Smooth muscle cell (in vitro differentiated cells): ENCODE results near the gene CDH3. TPM values are rescaled to one million over a fixed set of nuclear protein-coding genes. Genes with fewer than 3 reads are reported as not detected.

Source experiments
- DNase-seq: peaks from one replicate; lab custom pipeline; 2025; ENCODE audit not compliant: unreplicated experiment; lab: John Stamatoyannopoulos, UW
- H2AFZ ChIP-seq: fragments of 200-600 bp; sonication (generic); 2 replicates; pipeline ENCODE4 v1.6.0; 2016; ENCODE audit warnings: antibody characterized with exemption, low read depth, mild to moderate bottlenecking
- H3F3A ChIP-seq: fragments of 200-600 bp; sonication (generic); 2 replicates; pipeline ENCODE4 v1.6.0; 2017; ENCODE audit warnings: antibody characterized with exemption, low read depth
- H3K27ac ChIP-seq: fragments of 200-600 bp; sonication (generic); 2 replicates; pipeline ENCODE4 v1.5.1; 2016; ENCODE audit warnings: low read depth, mild to moderate bottlenecking
- H3K27me3 ChIP-seq: fragments of 200-600 bp; sonication (generic); 2 replicates; pipeline ENCODE4 v1.6.1; 2016; ENCODE audit warnings: low read depth, mild to moderate bottlenecking
- H3K36me3 ChIP-seq: fragments of 200-600 bp; sonication (generic); 2 replicates; pipeline ENCODE4 v1.5.1; 2016; ENCODE audit warnings: low read depth
- H3K4me1 ChIP-seq: fragments of 200-600 bp; sonication (generic); 2 replicates; pipeline ENCODE4 v1.5.1; 2016; ENCODE audit warnings: low read depth
- H3K4me2 ChIP-seq: fragments of 200-600 bp; sonication (generic); 2 replicates; pipeline ENCODE4 v1.6.0; 2016; ENCODE audit warnings: mild to moderate bottlenecking
- H3K4me3 ChIP-seq: fragments of 200-600 bp; sonication (generic); 2 replicates; pipeline ENCODE4 v1.5.1; 2016; ENCODE audit warnings: mild to moderate bottlenecking
- H3K79me2 ChIP-seq: fragments of 200-600 bp; sonication (generic); 2 replicates; pipeline ENCODE4 v1.6.0; 2016; ENCODE audit warnings: low read depth, mild to moderate bottlenecking
- H3K9ac ChIP-seq: fragments of 200-600 bp; sonication (generic); 2 replicates; pipeline ENCODE4 v1.6.0; 2016; ENCODE audit warnings: low read depth
- H3K9me3 ChIP-seq: fragments of 200-600 bp; sonication (generic); replicated peaks from 2 replicates; pipeline ENCODE4 v1.5.1; 2016; ENCODE audit warnings: low read depth
- H4K20me1 ChIP-seq: fragments of 200-600 bp; sonication (generic); 2 replicates; pipeline ENCODE4 v1.6.0; 2016; ENCODE audit warnings: low read depth
- CTCF ChIP-seq: fragments of 200-600 bp; sonication (generic); IDR thresholded peaks from 2 replicates; pipeline ENCODE4 v1.5.1; 2017; ENCODE audit warnings: borderline replicate concordance, mild to moderate bottlenecking, antibody characterized with exemption; ENCODE audit not compliant: insufficient read depth, poor library complexity, severe bottlenecking
- WGBS: methylation state at CpG from one replicate; pipeline ENCODE4 v1.1.7; 2016; ENCODE audit warnings: low lambda C conversion rate; 5-methylcytosine and 5-hydroxymethylcytosine counted together
- polyA plus RNA-seq: library from polyadenylated mRNA; unstranded; fragments of >200 nt; fragmentation: Nextera tagmentation; extraction: Ambion mirVana; gene quantifications from 2 replicates; pipeline ENCODE4 v1.2.1, GENCODE V29; 2016
- total RNA-seq: library from RNA; depleted of rRNA; stranded (reverse); fragments of >200 nt; gene quantifications from 2 replicates; pipeline ENCODE4 v1.2.3, GENCODE V29; 2014

Gene CDH3
- total and polyA plus RNA-seq, 2 experiments from 2014 or later = 18.9 to 78.2 TPM

- no peak for TF ChIP-seq CTCF
- Histone ChIP-seq H3K79me2 (no peaks in the 10 kb centered on the region), H4K20me1 (no peaks in the 10 kb centered on the region), H3K27ac (no peak overlapping the region), H3K27me3 (no peaks in the 10 kb centered on the region), H3F3A (no peaks in the 10 kb centered on the region), H3K4me1 (no peaks in the 10 kb centered on the region), H3K4me3 (no peak overlapping the region), H3K9ac (no peak overlapping the region), H3K4me2 (no peak overlapping the region), H3K9me3 (no peaks in the 10 kb centered on the region), H2AFZ (no peak overlapping the region), H3K36me3 (no peaks in the 10 kb centered on the region)
- WGBS = 83% methylated on average over 7 of the region's 7 CpGs
- DNase-seq = no peak
These were observed 37.7 kb upstream of the CDH3 start for GRCh38 chr16:68607443-68607842.

- WGBS = 89% methylated on average over 2 of the region's 2 CpGs
- H3K4me2 ChIP-seq = no peak overlapping the region
- no peaks in the 10 kb centered on the region for H3K27me3 ChIP-seq
- no peak overlapping the region for H2AFZ ChIP-seq
- no peaks in the 10 kb centered on the region for H3F3A ChIP-seq
- H3K27ac ChIP-seq = no peak overlapping the region
- no peaks in the 10 kb centered on the region for H3K79me2 ChIP-seq
- H4K20me1 ChIP-seq = no peaks in the 10 kb centered on the region
- no peaks in the 10 kb centered on the region for H3K4me1 ChIP-seq
- H3K9me3 ChIP-seq = no peaks in the 10 kb centered on the region
- TF ChIP-seq CTCF = no peak
- H3K36me3 ChIP-seq = no peaks in the 10 kb centered on the region
- no peak overlapping the region for H3K4me3 ChIP-seq
- DNase-seq = no peak
- H3K9ac ChIP-seq = no peak overlapping the region
These were observed 36.8 kb upstream of the CDH3 start for GRCh38 chr16:68608330-68608729.

- Histone ChIP-seq H3K27me3 (no peaks in the 10 kb centered on the region), H4K20me1 (no peaks in the 10 kb centered on the region), H2AFZ (no peak overlapping the region), H3K4me3 (no peak overlapping the region), H3K36me3 (no peaks in the 10 kb centered on the region), H3K4me1 (no peaks in the 10 kb centered on the region), H3K4me2 (no peak overlapping the region), H3F3A (no peaks in the 10 kb centered on the region), H3K9ac (no peak overlapping the region), H3K9me3 (no peaks in the 10 kb centered on the region), H3K27ac (no peak overlapping the region), H3K79me2 (no peaks in the 10 kb centered on the region)
- no peak for DNase-seq
- TF ChIP-seq CTCF = no peak
- WGBS = 95% methylated on average over 3 of the region's 3 CpGs
These were observed 32.1 kb upstream of the CDH3 start for GRCh38 chr16:68612996-68613395.

- Histone ChIP-seq H3K4me2 (no peak overlapping the region), H3K9ac (no peak overlapping the region), H3K4me1 (no peaks in the 10 kb centered on the region), H3K27me3 (no peaks in the 10 kb centered on the region), H3K27ac (no peak overlapping the region), H3K9me3 (no peaks in the 10 kb centered on the region), H3F3A (no peaks in the 10 kb centered on the region), H4K20me1 (no peaks in the 10 kb centered on the region), H3K79me2 (no peaks in the 10 kb centered on the region), H3K4me3 (no peak overlapping the region), H2AFZ (no peak overlapping the region), H3K36me3 (no peaks in the 10 kb centered on the region)
- no peak for TF ChIP-seq CTCF
- DNase-seq = no peak
- WGBS = 82% methylated on average over 7 of the region's 7 CpGs
These were observed 27.4 kb upstream of the CDH3 start for GRCh38 chr16:68617734-68618133.
